Karpas-422 (cell line): ENCODE data around the gene TMSB15C. TPM values are rescaled to one million over a fixed set of nuclear protein-coding genes. Genes with fewer than 3 reads are reported as not detected.
"Not testable (repeated sequence)": the region's sequence is repeated elsewhere in the genome, so short reads cannot be mapped to it uniquely, and the experiment has no call there.

Source experiments
- DNase-seq: peaks from one replicate; pipeline ENCODE4 v3.0.0-alpha.2; 2015
- H2AFZ ChIP-seq: fragments of 200-600 bp; sonication (generic); 2 replicates; pipeline ENCODE4 v1.6.1; 2014; ENCODE audit warnings: antibody characterized with exemption, low read length, mixed read lengths
- H3K27ac ChIP-seq: fragments of 200-600 bp; sonication (generic); 2 replicates; pipeline ENCODE4 v1.5.1; 2014; ENCODE audit warnings: mild to moderate bottlenecking, low read length, moderate library complexity
- H3K27me3 ChIP-seq: fragments of 200-600 bp; sonication (generic); 2 replicates; pipeline ENCODE4 v1.6.1; 2014; ENCODE audit warnings: low read length, mixed read lengths
- H3K36me3 ChIP-seq: fragments of 200-600 bp; sonication (generic); 2 replicates; pipeline ENCODE4 v1.6.1; 2014; ENCODE audit warnings: low read length, mixed read lengths; ENCODE audit not compliant: insufficient read depth
- H3K4me1 ChIP-seq: fragments of 200-600 bp; sonication (generic); 2 replicates; pipeline ENCODE4 v1.6.1; 2014; ENCODE audit warnings: mild to moderate bottlenecking, low read length, mixed read lengths
- H3K4me2 ChIP-seq: fragments of 200-600 bp; sonication (generic); 2 replicates; pipeline ENCODE4 v1.6.1; 2014; ENCODE audit warnings: low read length, low read depth, mild to moderate bottlenecking; ENCODE audit not compliant: poor library complexity, severe bottlenecking
- H3K4me3 ChIP-seq: fragments of 200-600 bp; sonication (generic); 2 replicates; pipeline ENCODE4 v1.5.1; 2014; ENCODE audit warnings: mild to moderate bottlenecking, antibody characterized with exemption, low read length, mixed read lengths
- H3K79me2 ChIP-seq: fragments of 200-600 bp; sonication (generic); 2 replicates; pipeline ENCODE4 v1.6.1; 2014; ENCODE audit warnings: mild to moderate bottlenecking, low read length, mixed read lengths
- H3K9ac ChIP-seq: fragments of 200-600 bp; sonication (generic); 2 replicates; pipeline ENCODE4 v1.6.0; 2014; ENCODE audit warnings: low read length
- H3K9me2 ChIP-seq: fragments of 200-600 bp; sonication (generic), shearing (Covaris generic); replicated peaks from 2 replicates; pipeline ENCODE4 v1.6.0; 2014; ENCODE audit warnings: mild to moderate bottlenecking, low read length, moderate library complexity; ENCODE audit not compliant: insufficient read depth
- H3K9me3 ChIP-seq: fragments of 300-700, 200-600 bp; sonication (generic); 2 replicates; pipeline ENCODE4 v1.6.1; 2014; ENCODE audit warnings: low read length, mixed read lengths
- H4K20me1 ChIP-seq: fragments of 200-600 bp; sonication (generic); 2 replicates; pipeline ENCODE4 v1.6.1; 2014; ENCODE audit warnings: mild to moderate bottlenecking, antibody characterized with exemption, low read length, low read depth; ENCODE audit not compliant: insufficient read depth
- total RNA-seq: library from RNA; depleted of rRNA; stranded (reverse); fragments of >200 nt; shearing (Covaris generic); gene quantifications from 2 replicates; pipeline ENCODE4 v1.2.3, GENCODE V29; 2014; ENCODE audit warnings: low replicate concordance

The TMSB15C gene
- total RNA-seq, 1 experiment from 2014 or later = 6.1 TPM

DNA sequence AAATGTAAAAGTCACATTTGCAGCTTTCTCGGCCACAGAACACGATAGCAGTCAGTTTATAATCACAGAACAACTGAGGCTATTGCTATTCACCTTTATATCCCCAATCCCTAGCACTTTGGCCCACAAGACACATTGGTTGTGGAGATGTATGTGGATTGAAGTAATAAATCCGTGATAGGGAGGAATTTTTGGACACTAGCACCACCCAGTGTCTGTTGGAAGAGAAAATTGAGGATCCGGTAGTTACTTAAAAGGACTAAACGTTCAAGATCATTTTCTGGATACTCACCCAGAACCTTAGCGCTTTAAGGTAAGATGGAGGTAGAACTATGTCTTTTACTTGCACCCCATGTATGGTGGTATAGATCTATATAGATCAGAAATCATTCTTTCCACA, 1.8 kb upstream of the TMSB15C start:
- H3K4me2 ChIP-seq, DNase-seq, H3K27me3 ChIP-seq, H3K4me1 ChIP-seq, H3K9ac ChIP-seq, H2AFZ ChIP-seq, H4K20me1 ChIP-seq, H3K79me2 ChIP-seq, H3K36me3 ChIP-seq, H3K9me3 ChIP-seq, H3K4me3 ChIP-seq, H3K27ac ChIP-seq, H3K9me2 ChIP-seq: not testable (repeated sequence)

DNA sequence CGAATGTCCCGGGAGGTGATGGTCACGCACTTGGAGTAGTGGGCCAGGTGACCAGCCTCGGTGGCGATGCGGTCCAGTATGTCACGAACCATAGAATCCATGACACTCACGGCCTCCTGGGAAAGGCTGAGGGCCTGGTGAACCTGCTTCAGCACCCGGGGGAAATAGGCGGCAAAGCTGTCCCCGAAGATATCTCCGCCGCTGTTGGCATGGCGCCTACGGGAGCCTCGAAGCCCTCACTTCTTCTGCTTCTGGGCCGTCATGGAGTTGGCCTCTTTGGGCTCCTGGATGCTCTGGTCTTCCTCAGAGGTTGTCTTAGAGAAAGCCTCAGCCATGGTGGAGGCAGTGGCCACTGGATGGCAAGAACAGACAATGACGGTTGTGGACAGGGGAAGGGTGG, 13.4 kb downstream of the TMSB15C start:
- not testable (repeated sequence) for H3K27me3 ChIP-seq, H3K4me2 ChIP-seq, H2AFZ ChIP-seq, H3K9ac ChIP-seq, DNase-seq, H3K4me1 ChIP-seq, H3K9me3 ChIP-seq, H3K27ac ChIP-seq, H3K36me3 ChIP-seq, H3K9me2 ChIP-seq, H3K79me2 ChIP-seq, H3K4me3 ChIP-seq, H4K20me1 ChIP-seq

DNA sequence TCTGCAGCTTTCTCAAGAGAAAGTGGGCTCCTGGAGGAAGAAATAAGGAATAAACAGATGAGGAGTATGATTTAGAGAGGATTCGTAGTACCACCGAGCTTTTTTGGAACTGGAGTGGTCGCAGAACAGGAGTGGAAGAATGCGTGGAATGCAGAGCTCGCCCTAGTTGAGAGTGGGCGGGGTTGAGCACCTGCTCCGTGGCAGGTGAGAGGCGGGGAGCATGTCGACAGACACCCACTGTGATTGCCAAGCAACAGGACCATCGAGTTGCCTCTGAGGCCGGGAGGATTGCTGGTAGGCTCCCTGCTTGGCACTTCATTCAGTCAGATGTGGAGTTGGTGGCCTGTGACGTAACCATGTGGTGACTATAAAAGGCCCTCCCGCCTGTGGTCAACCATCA, 21.1 kb downstream of the TMSB15C start:
- not testable (repeated sequence) for H4K20me1 ChIP-seq, H3K27ac ChIP-seq, H3K36me3 ChIP-seq, H3K79me2 ChIP-seq, DNase-seq, H3K4me3 ChIP-seq, H3K9me3 ChIP-seq, H3K27me3 ChIP-seq, H2AFZ ChIP-seq, H3K9me2 ChIP-seq, H3K4me1 ChIP-seq, H3K4me2 ChIP-seq, H3K9ac ChIP-seq

DNA sequence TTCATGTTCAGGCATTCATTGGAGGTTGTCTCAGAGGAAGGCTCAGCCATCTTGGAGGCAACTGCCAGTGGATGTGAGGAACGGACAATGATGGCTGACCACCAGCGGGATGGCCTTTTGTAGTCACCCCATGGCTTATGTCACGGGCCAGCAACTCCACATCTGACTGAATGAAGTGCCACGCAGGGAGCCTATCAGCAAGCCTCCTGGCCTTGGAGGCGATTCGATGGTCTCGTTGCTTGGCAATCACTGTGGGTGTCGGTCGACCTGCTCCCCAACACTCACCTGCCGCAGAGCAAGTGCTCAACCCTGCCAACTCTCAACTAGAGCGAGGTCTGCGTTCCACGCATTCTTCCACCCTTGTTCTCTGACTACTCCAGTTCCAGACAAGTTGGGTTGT, 28.9 kb downstream of the TMSB15C start:
- Histone ChIP-seq H3K27ac (no peak overlapping the region), H3K27me3 (no peaks in the 10 kb centered on the region), H3K4me1 (no peaks in the 10 kb centered on the region), H3K4me2 (no peak overlapping the region), H2AFZ (no peak overlapping the region), H3K9me3 (no peaks in the 10 kb centered on the region), H3K79me2 (no peaks in the 10 kb centered on the region), H3K4me3 (no peak overlapping the region), H4K20me1 (no peaks in the 10 kb centered on the region), H3K36me3 (no peaks in the 10 kb centered on the region), H3K9ac (no peak overlapping the region), H3K9me2 (no peaks in the 10 kb centered on the region)
- no peak for DNase-seq

DNA sequence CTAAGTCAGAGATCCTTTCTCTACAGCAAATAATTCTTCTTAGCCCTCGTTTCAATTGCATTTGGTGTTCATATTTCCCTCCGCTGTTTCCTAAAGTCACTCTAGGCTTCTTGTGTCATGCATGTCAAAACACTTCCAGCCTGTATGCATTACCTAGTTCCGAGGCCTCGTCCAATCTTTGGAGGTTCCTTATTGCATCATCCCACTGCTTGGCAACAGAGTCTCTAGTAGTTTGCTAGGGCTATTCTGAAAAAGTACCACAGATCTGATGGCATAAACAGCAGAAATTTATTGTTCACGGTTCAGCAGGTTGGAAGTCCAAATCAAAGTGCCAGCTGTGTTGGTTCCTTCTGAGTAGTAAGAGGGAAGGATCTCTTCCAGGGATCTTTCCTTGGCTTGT, 30.4 kb downstream of the TMSB15C start:
- H3K27ac ChIP-seq = no peak overlapping the region
- no peaks in the 10 kb centered on the region for H4K20me1 ChIP-seq
- H3K4me1 ChIP-seq = no peaks in the 10 kb centered on the region
- H3K9ac ChIP-seq = no peak overlapping the region
- H3K9me3 ChIP-seq = no peaks in the 10 kb centered on the region
- H3K4me3 ChIP-seq = no peak overlapping the region
- H3K36me3 ChIP-seq = no peaks in the 10 kb centered on the region
- H3K4me2 ChIP-seq = no peak overlapping the region
- no peak for DNase-seq
- H3K9me2 ChIP-seq = no peaks in the 10 kb centered on the region
- H2AFZ ChIP-seq = no peak overlapping the region
- H3K27me3 ChIP-seq = no peaks in the 10 kb centered on the region
- no peaks in the 10 kb centered on the region for H3K79me2 ChIP-seq

DNA sequence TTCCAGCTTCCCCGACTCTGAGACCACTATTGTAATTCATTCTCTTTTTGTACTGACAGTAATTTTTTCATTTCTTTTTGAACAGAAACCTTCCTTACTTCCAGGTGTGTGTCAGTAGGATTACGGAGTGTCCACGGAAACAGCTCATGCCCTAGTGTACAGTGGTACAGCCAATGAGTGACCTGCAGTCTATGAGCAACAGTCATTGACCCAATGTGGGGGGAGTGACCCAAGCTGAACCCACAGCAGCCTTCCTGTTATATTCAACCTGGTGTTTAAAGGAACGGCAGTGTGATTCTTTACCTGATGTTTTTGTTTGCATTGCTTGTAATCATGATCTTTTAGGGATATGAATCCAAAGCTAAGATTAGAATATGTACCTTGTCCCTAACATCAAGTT, 35.0 kb downstream of the TMSB15C start:
- no peak overlapping the region for H3K27ac ChIP-seq
- H2AFZ ChIP-seq = no peak overlapping the region
- no peak overlapping the region for H3K4me2 ChIP-seq
- no peaks in the 10 kb centered on the region for H3K27me3 ChIP-seq
- H3K79me2 ChIP-seq = no peaks in the 10 kb centered on the region
- H3K36me3 ChIP-seq = no peaks in the 10 kb centered on the region
- no peaks in the 10 kb centered on the region for H3K9me3 ChIP-seq
- no peak for DNase-seq
- no peak overlapping the region for H3K4me3 ChIP-seq
- no peaks in the 10 kb centered on the region for H4K20me1 ChIP-seq
- H3K9me2 ChIP-seq = no peaks in the 10 kb centered on the region
- H3K4me1 ChIP-seq = no peaks in the 10 kb centered on the region
- no peak overlapping the region for H3K9ac ChIP-seq

DNA sequence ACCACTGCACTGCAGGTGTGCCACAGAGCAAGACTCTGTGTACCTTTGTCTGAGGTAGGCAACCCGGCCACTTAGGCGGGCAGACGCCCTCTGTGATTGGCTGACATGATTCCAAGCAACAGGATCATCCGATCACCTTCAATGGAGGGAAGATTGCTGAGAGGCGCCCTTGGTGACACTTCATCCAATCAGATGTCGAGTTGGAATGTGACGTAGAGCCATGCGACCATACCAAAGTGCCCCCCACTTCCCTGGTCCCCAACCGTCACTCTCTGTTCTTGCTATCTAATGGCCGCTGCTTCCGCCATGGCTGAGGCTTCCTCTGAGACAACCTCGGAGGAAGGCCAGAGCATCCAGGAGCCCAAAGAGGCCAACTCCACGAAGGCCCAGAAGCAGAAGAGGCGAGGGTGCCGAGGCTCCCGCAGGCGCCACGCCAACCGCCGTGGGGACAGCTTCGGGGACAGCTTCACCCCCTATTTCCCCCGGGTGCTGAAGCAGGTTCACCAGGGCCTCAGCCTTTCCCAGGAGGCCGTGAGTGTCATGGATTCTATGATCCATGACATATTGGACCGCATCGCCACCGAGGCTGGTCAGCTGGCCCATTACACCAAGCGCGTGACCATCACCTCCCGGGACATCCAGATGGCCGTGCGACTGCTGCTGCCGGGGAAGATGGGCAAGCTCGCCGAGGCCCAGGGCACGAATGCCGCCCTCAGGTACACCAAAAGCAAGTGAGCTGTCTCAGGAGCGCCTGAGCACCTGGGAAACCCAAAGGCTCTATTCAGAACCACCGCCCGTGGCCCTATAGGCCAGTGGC, 36.1 kb downstream of the TMSB15C start, which contains the start of gene H2BW2:
Gene H2BW2, plus strand, starts transcription at position 268 of the 817 bp plus-strand sequence. Its CDS starts 39 bp downstream, at position 307.
- Histone ChIP-seq H3K9ac (no peak within 1 kb of the TSS), H2AFZ (no peak within 1 kb of the TSS), H3K4me2 (no peak within 1 kb of the TSS), H3K9me2 (no peaks in the 10 kb centered on the region), H3K9me3 (no peaks in the 10 kb centered on the region), H3K79me2 (no peaks in the 10 kb centered on the region), H3K36me3 (no peaks in the 10 kb centered on the region), H3K4me1 (no peaks in the 10 kb centered on the region), H3K4me3 (no peak within 1 kb of the TSS), H3K27me3 (no peaks in the 10 kb centered on the region), H3K27ac (no peak within 1 kb of the TSS), H4K20me1 (no peaks in the 10 kb centered on the region)
- DNase-seq = no peak
